AG10803 (cell line): ENCODE results near the gene TTC3.

Source experiments
- DNase-seq: peaks from one replicate; pipeline ENCODE4 v3.0.0; 2010; ENCODE audit warnings: low read depth
- H3K4me3 ChIP-seq: 2 replicates; pipeline ENCODE4 v1.5.1; 2011; ENCODE audit warnings: mild to moderate bottlenecking, low read length, control low read depth
- CTCF ChIP-seq: conservative IDR thresholded peaks from 2 replicates; pipeline ENCODE4 v1.5.1; 2011; ENCODE audit warnings: mild to moderate bottlenecking, low read length, control low read depth, inconsistent platforms

TTC3 gene

GRCh38 chr21:37072274-37072987 lies 623 bp upstream of the TTC3 start:
- DNase-seq = peak; percentile 85
- peak overlapping the region; percentile 75 for H3K4me3 ChIP-seq
- TF ChIP-seq CTCF = no peak

- peak; percentile 45 for DNase-seq
- H3K4me3 ChIP-seq = peak overlapping the region; percentile 89
- no peak; the same call in 1 of the 2 replicates for TF ChIP-seq CTCF
Measured at GRCh38 chr21:37073417-37074196, 553 bp downstream of the TTC3 start.

GRCh38 chr21:37074197-37074510 lies 1.1 kb downstream of the TTC3 start:
- no peak for TF ChIP-seq CTCF
- H3K4me3 ChIP-seq = peak overlapping the region; percentile 89
- no peak for DNase-seq

GRCh38 chr21:37074546-37074945 lies 1.5 kb downstream of the TTC3 start:
- no peak for DNase-seq
- no peak for TF ChIP-seq CTCF
- H3K4me3 ChIP-seq = peak overlapping the region; percentile 89

GRCh38 chr21:37075214-37075770 lies 2.2 kb downstream of the TTC3 start:
- H3K4me3 ChIP-seq = peak overlapping the region; percentile 17
- no peak for DNase-seq
- no peak for TF ChIP-seq CTCF

- TF ChIP-seq CTCF = no peak
- no peak for DNase-seq
- no peak overlapping the region for H3K4me3 ChIP-seq
Measured at GRCh38 chr21:37076087-37076850, 3.2 kb downstream of the TTC3 start.
